Brain microvascular endothelial cell (primary cell): ENCODE results near the gene PHAF1.

Source experiments
- DNase-seq: peaks from one replicate; pipeline ENCODE4 v3.0.0-alpha.2; 2020
- H3K27ac ChIP-seq: fragments of 250-450 bp; sonication (Bioruptor Pico); 2 replicates; pipeline ENCODE4 v1.5.1; 2020; ENCODE audit warnings: mild to moderate bottlenecking, moderate library complexity
- H3K27me3 ChIP-seq: fragments of 250-450 bp; sonication (Bioruptor Pico); replicated peaks from 2 replicates; pipeline ENCODE4 v1.5.1; 2020; ENCODE audit warnings: mild to moderate bottlenecking
- H3K36me3 ChIP-seq: fragments of 250-450 bp; sonication (Bioruptor Pico); replicated peaks from 2 replicates; pipeline ENCODE4 v1.5.1; 2020; ENCODE audit warnings: mild to moderate bottlenecking
- H3K4me3 ChIP-seq: 2 replicates; pipeline ENCODE4 v1.5.1; 2011; ENCODE audit warnings: low read depth, mild to moderate bottlenecking, control low read depth, low read length, moderate library complexity
- CTCF ChIP-seq: IDR thresholded peaks from 2 replicates; pipeline ENCODE4 v1.5.1; 2011; ENCODE audit warnings: low read depth, mild to moderate bottlenecking, moderate library complexity, low read length, control low read depth, inconsistent platforms; ENCODE audit errors: missing control alignments
- in situ Hi-C: cut with HindIII; loops from 2 replicates; pipeline ENCODE4 v1.10.0; 2017; ENCODE audit warnings: low sequenced_read_pairs, low pct_ligation_motif_present

PHAF1 gene

GRCh38 chr16:67128417-67128816 is 18.7 kb downstream of the PHAF1 start:
- H3K4me3 ChIP-seq, result no peak overlapping the region
- in situ Hi-C loops, result no loop called here

GRCh38 chr16:67128887-67129286 is 19.1 kb downstream of the PHAF1 start:
- no peak overlapping the region for H3K4me3 ChIP-seq
- no peaks in the 10 kb centered on the region for H3K27me3 ChIP-seq
- TF ChIP-seq CTCF, result no peak
- no peak overlapping the region for H3K27ac ChIP-seq
- in situ Hi-C loops, result no loop called here
- H3K36me3 ChIP-seq, result peaks cover 15% of the 10 kb centered on the region
- DNase-seq, result no peak

More at GRCh38 chr16:67128417-67128816, 18.7 kb downstream of the PHAF1 start:
- H3K36me3 ChIP-seq, result peaks cover 18% of the 10 kb centered on the region
- no peaks in the 10 kb centered on the region for H3K27me3 ChIP-seq
- no peak overlapping the region for H3K27ac ChIP-seq
- TF ChIP-seq CTCF, result no peak
- no peak for DNase-seq

- in situ Hi-C loops, result no loop called here
- Histone ChIP-seq H3K36me3 (peaks cover 20% of the 10 kb centered on the region), H3K4me3 (no peak overlapping the region), H3K27ac (no peak overlapping the region), H3K27me3 (no peaks in the 10 kb centered on the region)
- TF ChIP-seq CTCF, result no peak
- DNase-seq, result no peak
Measured at GRCh38 chr16:67129422-67129821, 19.7 kb downstream of the PHAF1 start.

- peaks cover 62% of the 10 kb centered on the region for H3K36me3 ChIP-seq
- no peak for TF ChIP-seq CTCF
- DNase-seq, result no peak
- H3K27me3 ChIP-seq, result no peaks in the 10 kb centered on the region
- H3K27ac ChIP-seq, result no peak overlapping the region
- in situ Hi-C loops, result no loop called here
- H3K4me3 ChIP-seq, result no peak overlapping the region
Measured at GRCh38 chr16:67137605-67138004, 27.9 kb downstream of the PHAF1 start.

GRCh38 chr16:67141391-67141790 is 31.6 kb downstream of the PHAF1 start:
- H3K27me3 ChIP-seq, result no peaks in the 10 kb centered on the region
- no peak for TF ChIP-seq CTCF
- H3K27ac ChIP-seq, result no peak overlapping the region
- DNase-seq, result no peak
- peaks cover 62% of the 10 kb centered on the region for H3K36me3 ChIP-seq
- in situ Hi-C loops, result no loop called here
- H3K4me3 ChIP-seq, result no peak overlapping the region

GRCh38 chr16:67142342-67142741 is 32.6 kb downstream of the PHAF1 start:
- H3K36me3 ChIP-seq, result peaks cover 61% of the 10 kb centered on the region
- DNase-seq, result no peak
- in situ Hi-C loops, result no loop called here

More at GRCh38 chr16:67142342-67142741, 32.6 kb downstream of the PHAF1 start:
- TF ChIP-seq CTCF, result no peak
- Histone ChIP-seq H3K27me3 (no peaks in the 10 kb centered on the region), H3K27ac (no peak overlapping the region), H3K4me3 (no peak overlapping the region)
